CD8-positive, alpha-beta memory T cell (primary cell): ENCODE measurements around the gene ORC5. TPM values are rescaled to one million over a fixed set of nuclear protein-coding genes. Genes with fewer than 3 reads are reported as not detected.
A peak's percentile ranks its signal among the peaks of the same experiment; 100 is the strongest.

ENCODE experiments used
- CTCF ChIA-PET: fragments of 350-600 bp; sonication (Branson Sonifier 250); formaldehyde crosslinking; loops from one replicate; lab custom pipeline; 2021; ENCODE audit warnings: antibody characterized with exemption; lab: Charles Lee
- POLR2A ChIA-PET: fragments of 350-600 bp; sonication (Branson Sonifier 250); formaldehyde crosslinking; loops from one replicate; lab custom pipeline; 2021; ENCODE audit warnings: antibody characterized with exemption; lab: Charles Lee
- DNase-seq, 5 donors: peaks; one replicate each; pipeline versions ENCODE4 v3.0.0 to v3.0.0-alpha.2; 2020 to 2022; ENCODE audit warnings: mixed read lengths in 1 of 5
- H3K27ac ChIP-seq: one replicate; pipeline ENCODE4 v1.7.0; 2013; ENCODE audit warnings: low read depth, mild to moderate bottlenecking, low read length, moderate library complexity
- H3K27me3 ChIP-seq: 2 replicates; pipeline ENCODE4 v1.7.0; 2013; ENCODE audit warnings: low read length, mild to moderate bottlenecking; ENCODE audit not compliant: insufficient read depth, poor library complexity, severe bottlenecking
- H3K36me3 ChIP-seq: 2 replicates; pipeline ENCODE4 v1.7.0; 2013; ENCODE audit warnings: mild to moderate bottlenecking, low read length, moderate library complexity; ENCODE audit not compliant: insufficient read depth
- H3K4me1 ChIP-seq: 2 replicates; pipeline ENCODE4 v1.7.0; 2013; ENCODE audit warnings: mild to moderate bottlenecking, low read length, moderate library complexity; ENCODE audit not compliant: insufficient read depth
- H3K4me3 ChIP-seq: 2 replicates; pipeline ENCODE4 v1.7.0; 2013; ENCODE audit warnings: mild to moderate bottlenecking, low read length
- H3K9me3 ChIP-seq: 2 replicates; pipeline ENCODE4 v1.7.0; 2013; ENCODE audit warnings: mild to moderate bottlenecking, low read length
- H3K27ac Mint-ChIP-seq, 8 donors: one replicate each; pipeline ENCODE4 v1.8.0; 2020 to 2021; ENCODE audit warnings: mixed read lengths in 8 of 8, mild to moderate bottlenecking in 6 of 8, inconsistent platforms in 3 of 8, moderate library complexity in 3 of 8
- H3K27me3 Mint-ChIP-seq, 2 donors: one replicate each; pipeline ENCODE4 v1.8.0; 2020 to 2021; ENCODE audit warnings: mixed read lengths in 2 of 2, mild to moderate bottlenecking in 1 of 2, moderate library complexity in 1 of 2
- H3K36me3 Mint-ChIP-seq, 3 donors: one replicate each; pipeline ENCODE4 v1.8.0; 2020 to 2021; ENCODE audit warnings: mixed read lengths in 3 of 3, inconsistent platforms in 1 of 3, mild to moderate bottlenecking in 1 of 3
- H3K4me1 Mint-ChIP-seq, 3 donors: one replicate each; pipeline ENCODE4 v1.8.0; 2020 to 2021; ENCODE audit warnings: mixed read lengths in 3 of 3, inconsistent platforms in 1 of 3, mild to moderate bottlenecking in 1 of 3
- H3K4me3 Mint-ChIP-seq, 7 donors: one replicate each; pipeline ENCODE4 v1.8.0; 2020 to 2021; ENCODE audit warnings: mixed read lengths in 7 of 7, mild to moderate bottlenecking in 6 of 7, moderate library complexity in 4 of 7, inconsistent platforms in 2 of 7
- H3K9me3 Mint-ChIP-seq, 5 donors: one replicate each; pipeline ENCODE4 v1.8.0; 2020 to 2022; ENCODE audit warnings: mixed read lengths in 5 of 5, mild to moderate bottlenecking in 3 of 5, moderate library complexity in 2 of 5, inconsistent platforms in 1 of 5
- polyA plus RNA-seq: library from polyadenylated mRNA; unstranded; fragments of 300-500 nt; fragmentation: Illumina TruSeq; gene quantifications from one replicate; pipeline ENCODE4 v1.2.3, GENCODE V29; 2021
- total RNA-seq, 2 experiments: library from RNA; stranded (reverse); gene quantifications; one replicate each; pipeline ENCODE4 v1.2.3, GENCODE V29; 2021

The ORC5 gene
- total and polyA plus RNA-seq, 3 experiments from 2014 or later = 21.2 to 37.3 (median 32.4) TPM

DNA sequence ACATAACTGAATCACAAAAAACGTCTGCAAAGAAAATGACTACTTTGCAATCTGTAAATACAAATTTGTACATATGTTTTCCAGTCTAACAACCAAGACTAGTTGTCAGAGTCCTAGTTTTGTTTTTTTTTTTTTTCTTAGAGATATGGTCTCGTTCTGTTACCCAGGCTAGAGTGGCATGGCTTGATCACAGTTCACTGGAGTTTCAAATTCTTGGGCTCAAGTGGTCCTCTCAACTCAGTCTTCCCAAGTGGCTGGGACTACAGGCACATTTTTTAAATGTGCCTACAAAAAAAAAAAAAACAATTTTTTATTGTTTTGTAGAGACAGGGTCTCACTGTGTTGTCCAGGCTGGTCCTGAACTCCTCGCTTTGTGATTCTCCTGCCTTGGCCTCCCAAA, 70.8 kb downstream of the ORC5 start:
- Histone ChIP-seq H3K4me3 (no peak overlapping the region), H3K4me1 (no peaks in the 10 kb centered on the region), H3K36me3 (peaks cover 8% of the 10 kb centered on the region), H3K27ac (no peak overlapping the region), H3K27me3 (no peaks in the 10 kb centered on the region), H3K9me3 (no peaks in the 10 kb centered on the region)
- Mint-ChIP-seq H3K4me3 (peak overlapping the region in 1 of 7 donors; percentile 38), H3K27me3 (no peaks in the 10 kb centered on the region), H3K36me3 (peaks cover 0 to 38% (median 12%) of the 10 kb centered on the region in 3 donors), H3K4me1 (no peaks in the 10 kb centered on the region), H3K27ac (no peak overlapping the region), H3K9me3 (no peaks in the 10 kb centered on the region)
- DNase-seq = no peak
- ChIA-PET CTCF (no interaction called here), POLR2A (no interaction called here)

DNA sequence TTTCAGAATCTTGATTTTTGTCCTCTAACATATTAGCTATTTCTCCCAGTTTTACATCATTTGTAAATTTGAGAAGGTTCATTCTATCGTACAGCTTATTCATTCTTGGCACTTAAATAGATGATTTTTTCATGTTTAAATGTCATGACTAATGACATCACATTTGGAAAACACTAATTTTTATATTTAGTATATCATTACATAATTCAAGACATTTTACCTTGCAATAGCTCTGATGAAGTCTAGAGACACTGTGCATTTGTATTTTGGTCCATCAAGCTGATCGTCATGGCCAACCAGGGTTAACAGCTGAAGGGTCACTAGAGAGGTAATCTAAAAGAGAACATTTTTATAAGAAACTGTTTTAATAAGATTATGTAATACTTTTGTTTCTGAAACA, 71.3 kb downstream of the ORC5 start:
- H3K27ac Mint-ChIP-seq = no peak overlapping the region
- no peak for DNase-seq
- H3K36me3 Mint-ChIP-seq = peaks cover 0 to 37% (median 15%) of the 10 kb centered on the region in 3 donors
- H3K4me3 ChIP-seq = no peak overlapping the region
- H3K4me3 Mint-ChIP-seq = no peak overlapping the region
- H3K4me1 Mint-ChIP-seq = no peaks in the 10 kb centered on the region
- no peaks in the 10 kb centered on the region for H3K27me3 Mint-ChIP-seq
- H3K4me1 ChIP-seq = no peaks in the 10 kb centered on the region
- no peaks in the 10 kb centered on the region for H3K9me3 Mint-ChIP-seq
- peaks cover 8% of the 10 kb centered on the region for H3K36me3 ChIP-seq
- H3K27me3 ChIP-seq = no peaks in the 10 kb centered on the region
- ChIA-PET CTCF (no interaction called here), POLR2A (no interaction called here)
- no peaks in the 10 kb centered on the region for H3K9me3 ChIP-seq
- H3K27ac ChIP-seq = no peak overlapping the region

DNA sequence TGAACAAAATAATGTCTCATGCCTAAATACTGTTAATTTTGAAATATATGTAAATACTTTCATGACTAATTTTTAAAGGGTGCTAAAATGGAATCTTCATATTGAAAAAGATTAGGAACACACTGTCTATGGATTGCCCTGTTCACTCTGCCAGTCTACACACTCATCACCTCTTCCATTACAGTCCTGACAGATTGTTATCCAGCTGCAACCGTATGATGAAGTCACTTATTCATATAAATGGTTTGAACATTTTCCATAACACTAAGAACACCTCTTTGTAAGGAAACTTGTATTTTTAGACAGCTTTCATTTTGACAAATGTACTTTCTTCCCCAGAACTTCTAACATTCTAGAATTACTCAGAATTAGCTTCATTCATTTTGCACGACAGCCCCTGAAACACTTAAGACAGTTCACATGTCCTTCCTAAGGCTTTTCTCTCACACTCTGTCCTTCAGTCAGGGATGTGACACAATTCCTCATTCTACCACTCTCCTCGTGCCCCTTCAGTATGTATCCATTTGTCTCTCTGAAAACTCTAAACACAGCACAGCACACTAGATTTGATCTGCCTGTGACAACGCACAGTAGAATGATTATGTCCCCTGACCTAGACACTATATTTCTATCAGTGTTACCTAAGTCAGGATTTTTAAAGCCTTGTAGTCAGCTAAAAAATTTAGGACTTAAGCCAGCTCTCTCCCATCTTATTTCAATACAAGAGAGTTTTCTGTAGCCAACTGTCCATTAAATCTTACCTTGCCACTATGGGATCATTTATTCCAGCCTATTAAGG, 71.9 kb downstream of the ORC5 start:
- H3K4me3 Mint-ChIP-seq = no peak overlapping the region
- H3K4me1 Mint-ChIP-seq = no peaks in the 10 kb centered on the region
- Histone ChIP-seq H3K4me1 (no peaks in the 10 kb centered on the region), H3K9me3 (no peaks in the 10 kb centered on the region), H3K27me3 (no peaks in the 10 kb centered on the region), H3K4me3 (no peak overlapping the region), H3K36me3 (peaks cover 8% of the 10 kb centered on the region), H3K27ac (no peak overlapping the region)
- ChIA-PET CTCF (no interaction called here), POLR2A (no interaction called here)
- no peaks in the 10 kb centered on the region for H3K27me3 Mint-ChIP-seq
- H3K9me3 Mint-ChIP-seq = no peaks in the 10 kb centered on the region
- peaks cover 5 to 37% (median 18%) of the 10 kb centered on the region in 3 donors for H3K36me3 Mint-ChIP-seq
- H3K27ac Mint-ChIP-seq = peak overlapping the region in 1 of 8 donors; percentile 43
- DNase-seq = no peak

DNA sequence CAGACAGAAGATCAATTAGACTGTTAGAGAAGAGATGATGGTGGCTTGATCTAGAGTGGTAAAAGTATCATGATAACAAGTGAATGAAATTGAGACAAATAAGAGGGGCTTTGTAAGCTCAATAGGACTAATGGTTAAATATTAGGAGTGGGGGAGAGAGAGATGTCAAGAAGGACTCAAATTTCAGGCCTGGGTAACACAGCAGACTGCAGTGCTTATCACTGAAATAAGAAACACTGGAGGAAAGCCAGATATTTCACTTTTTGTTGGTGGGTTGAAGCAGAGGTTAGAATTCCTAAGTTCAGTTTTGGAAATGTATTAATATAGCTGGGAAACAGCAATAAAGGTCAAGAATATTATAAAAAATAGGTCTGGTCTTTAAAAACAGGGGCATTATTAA, 74.6 kb downstream of the ORC5 start:
- Mint-ChIP-seq H3K36me3 (peaks cover 25 to 45% (median 35%) of the 10 kb centered on the region in 3 donors), H3K27ac (no peak overlapping the region), H3K4me1 (no peaks in the 10 kb centered on the region), H3K27me3 (no peaks in the 10 kb centered on the region), H3K4me3 (no peak overlapping the region), H3K9me3 (no peaks in the 10 kb centered on the region)
- DNase-seq = no peak
- H3K4me3 ChIP-seq = no peak overlapping the region
- H3K9me3 ChIP-seq = no peaks in the 10 kb centered on the region
- ChIA-PET POLR2A (no interaction called here), CTCF (no interaction called here)
- peaks cover 17% of the 10 kb centered on the region for H3K36me3 ChIP-seq
- H3K27me3 ChIP-seq = no peaks in the 10 kb centered on the region
- no peak overlapping the region for H3K27ac ChIP-seq
- H3K4me1 ChIP-seq = no peaks in the 10 kb centered on the region

DNA sequence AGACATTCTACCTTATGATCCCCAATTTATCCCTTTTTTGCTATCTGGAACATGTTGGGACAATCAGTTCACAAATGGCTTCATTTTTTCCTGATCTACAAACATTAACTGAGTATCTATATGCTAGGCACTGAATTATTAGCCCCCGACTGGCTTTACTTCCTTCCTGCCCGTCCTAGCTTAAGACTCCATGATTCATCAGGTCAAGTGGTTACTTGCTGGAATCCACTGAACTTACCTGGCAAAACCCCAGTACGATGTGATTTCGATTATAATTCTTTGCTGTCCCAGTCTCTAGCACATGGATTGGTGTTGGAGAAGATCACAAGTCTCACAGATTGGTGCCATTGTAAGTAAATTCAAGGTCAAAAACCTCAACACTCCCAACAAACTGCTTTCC, 77.1 kb downstream of the ORC5 start:
- Mint-ChIP-seq H3K36me3 (peaks cover 32 to 47% (median 34%) of the 10 kb centered on the region in 3 donors), H3K4me1 (no peaks in the 10 kb centered on the region), H3K27ac (no peak overlapping the region), H3K27me3 (no peaks in the 10 kb centered on the region), H3K4me3 (no peak overlapping the region), H3K9me3 (no peaks in the 10 kb centered on the region)
- peaks cover 10% of the 10 kb centered on the region for H3K36me3 ChIP-seq
- H3K4me3 ChIP-seq = no peak overlapping the region
- POLR2A ChIA-PET = no interaction called here
- CTCF ChIA-PET = no interaction called here
- no peak for DNase-seq
- no peaks in the 10 kb centered on the region for H3K27me3 ChIP-seq
- H3K27ac ChIP-seq = no peak overlapping the region
- no peaks in the 10 kb centered on the region for H3K4me1 ChIP-seq
- no peaks in the 10 kb centered on the region for H3K9me3 ChIP-seq

DNA sequence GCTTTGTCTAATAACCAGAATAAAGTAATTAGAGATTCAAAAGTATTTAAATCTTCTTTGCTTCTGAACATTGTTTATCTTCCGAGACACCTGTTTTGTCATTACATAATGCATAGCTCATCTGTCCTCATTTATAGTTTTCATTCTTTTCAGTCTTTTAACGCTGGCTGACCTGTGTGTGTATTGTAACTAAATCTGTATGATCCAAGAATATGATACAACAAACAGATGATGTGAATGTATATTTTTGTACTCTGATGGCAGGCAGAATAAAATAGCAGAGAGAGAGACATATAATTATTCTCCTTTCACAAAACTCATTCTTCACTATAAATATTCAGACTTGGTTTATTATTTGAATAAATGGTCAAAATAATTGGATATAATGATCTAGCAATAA, 80.6 kb downstream of the ORC5 start:
- POLR2A ChIA-PET = no interaction called here
- H3K27ac Mint-ChIP-seq = no peak overlapping the region

DNA sequence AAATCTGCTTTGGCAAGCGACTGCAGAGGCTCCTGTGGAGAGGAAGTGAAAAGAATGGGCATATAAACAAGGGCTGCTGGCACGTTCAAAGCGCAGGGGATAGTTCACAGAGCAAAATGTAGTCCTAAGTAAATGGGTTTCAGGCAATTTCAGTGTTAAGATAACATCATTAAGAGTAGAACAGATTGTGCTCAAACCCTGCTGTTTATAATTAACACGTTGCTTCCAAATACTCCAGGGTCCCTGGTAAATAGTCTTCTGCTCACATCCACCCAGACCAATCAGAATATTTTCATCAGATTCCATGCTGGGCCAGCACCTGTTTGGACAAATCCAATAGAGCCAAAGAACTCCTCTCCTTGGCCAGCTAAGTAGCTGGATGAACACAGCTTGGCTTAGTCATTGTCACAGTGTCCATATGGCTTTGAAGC, 81.4 kb downstream of the ORC5 start:
- H3K27ac ChIP-seq = no peak overlapping the region
- no peaks in the 10 kb centered on the region for H3K27me3 ChIP-seq
- POLR2A ChIA-PET = no interaction called here

More for the DNA sequence above, 80.6 kb downstream of the ORC5 start:
- H3K4me1 Mint-ChIP-seq = no peaks in the 10 kb centered on the region
- no peaks in the 10 kb centered on the region for H3K27me3 Mint-ChIP-seq
- no peaks in the 10 kb centered on the region for H3K9me3 ChIP-seq
- H3K27me3 ChIP-seq = no peaks in the 10 kb centered on the region
- peaks cover 42 to 58% (median 46%) of the 10 kb centered on the region in 3 donors for H3K36me3 Mint-ChIP-seq
- no peaks in the 10 kb centered on the region for H3K4me1 ChIP-seq
- DNase-seq = no peak
- no peak overlapping the region for H3K4me3 Mint-ChIP-seq
- CTCF ChIA-PET = no interaction called here
- peaks cover 0 to 2% (median under 1%) of the 10 kb centered on the region in 5 donors for H3K9me3 Mint-ChIP-seq
- peaks cover 14% of the 10 kb centered on the region for H3K36me3 ChIP-seq
- H3K4me3 ChIP-seq = no peak overlapping the region
- H3K27ac ChIP-seq = no peak overlapping the region

DNA sequence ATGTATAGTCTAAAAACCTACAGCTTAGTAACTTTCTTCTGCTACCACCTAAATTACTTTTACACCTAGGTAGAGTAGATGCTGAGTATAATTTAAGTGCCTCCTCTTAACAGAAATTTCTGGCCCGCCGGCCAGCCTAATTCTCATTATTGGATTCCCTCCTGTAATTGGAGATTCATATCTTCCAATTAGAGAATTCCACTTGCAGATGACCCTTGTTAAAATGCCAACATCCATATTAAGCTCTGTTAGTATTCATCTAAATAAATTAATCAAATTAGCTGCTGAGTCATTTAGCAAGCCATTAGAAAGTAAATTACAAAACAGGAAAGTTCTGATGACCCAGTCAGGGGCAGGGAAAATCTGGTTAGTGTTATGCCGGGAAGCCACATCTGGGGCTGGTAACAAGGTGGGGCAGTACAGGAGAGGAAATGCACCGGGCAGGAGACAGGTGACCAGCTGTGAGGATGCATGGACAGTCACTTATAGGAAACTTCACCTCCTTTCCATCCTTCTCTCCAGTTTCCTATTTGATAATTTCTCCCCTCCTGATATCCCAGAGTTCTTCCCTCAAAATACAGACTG, 82.8 kb downstream of the ORC5 start:
- peaks cover 5% of the 10 kb centered on the region for H3K36me3 ChIP-seq
- H3K27me3 ChIP-seq = no peaks in the 10 kb centered on the region
- no peaks in the 10 kb centered on the region for H3K27me3 Mint-ChIP-seq
- no peaks in the 10 kb centered on the region for H3K4me1 ChIP-seq
- H3K4me1 Mint-ChIP-seq = no peaks in the 10 kb centered on the region
- H3K27ac ChIP-seq = no peak overlapping the region
- H3K36me3 Mint-ChIP-seq = peaks cover 24 to 44% (median 38%) of the 10 kb centered on the region in 3 donors
- peak overlapping the region in 1 of 8 donors; percentile 37 for H3K27ac Mint-ChIP-seq
- no peaks in the 10 kb centered on the region for H3K9me3 ChIP-seq
- H3K9me3 Mint-ChIP-seq = peaks cover 0 to 10% (median 8%) of the 10 kb centered on the region in 5 donors
- H3K4me3 Mint-ChIP-seq = no peak overlapping the region
- POLR2A ChIA-PET = no interaction called here
- no peak for DNase-seq
- H3K4me3 ChIP-seq = no peak overlapping the region
- CTCF ChIA-PET = no interaction called here

More for the DNA sequence above, 81.4 kb downstream of the ORC5 start:
- peaks cover 0 to 7% (median 2%) of the 10 kb centered on the region in 5 donors for H3K9me3 Mint-ChIP-seq
- no peak overlapping the region for H3K4me3 Mint-ChIP-seq
- Histone ChIP-seq H3K9me3 (no peaks in the 10 kb centered on the region), H3K4me1 (no peaks in the 10 kb centered on the region), H3K4me3 (no peak overlapping the region), H3K36me3 (peaks cover 14% of the 10 kb centered on the region)
- CTCF ChIA-PET = no interaction called here
- peaks cover 37 to 58% (median 53%) of the 10 kb centered on the region in 3 donors for H3K36me3 Mint-ChIP-seq
- no peaks in the 10 kb centered on the region for H3K4me1 Mint-ChIP-seq
- no peak for DNase-seq
- no peak overlapping the region for H3K27ac Mint-ChIP-seq
- H3K27me3 Mint-ChIP-seq = no peaks in the 10 kb centered on the region
